ENCODE measurements around the gene STYXL1. TPM values are rescaled to one million over a fixed set of nuclear protein-coding genes. Genes with fewer than 3 reads are reported as not detected.
"Not testable (repeated sequence)": the region's sequence is repeated elsewhere in the genome, so short reads cannot be mapped to it uniquely, and the experiment has no call there.

Gene STYXL1
- total and polyA plus RNA-seq, 8 donors, result 13.3 to 47.6 (median 22.7) TPM

DNA sequence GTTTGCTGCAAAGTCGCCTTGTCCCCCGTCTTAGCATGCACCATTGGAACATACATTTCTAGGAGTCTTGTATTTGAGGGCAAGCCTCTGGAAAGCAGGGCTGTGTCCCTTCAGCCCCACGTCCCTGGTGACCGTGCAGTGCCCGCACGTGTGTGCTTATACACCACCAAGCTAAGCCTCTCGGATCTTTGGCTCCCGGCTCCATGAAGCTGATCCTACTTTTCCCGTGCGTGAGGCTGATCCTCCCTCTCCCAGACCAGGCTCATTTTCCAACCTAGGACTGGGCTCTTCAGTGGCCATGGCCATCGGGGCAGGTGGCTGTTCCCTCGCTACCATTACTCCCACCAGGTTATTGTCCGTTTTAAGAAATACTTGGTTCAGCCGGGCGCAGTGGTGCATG, 14.5 kb upstream of the STYXL1 start:
- TF ChIP-seq, protein P1, sequence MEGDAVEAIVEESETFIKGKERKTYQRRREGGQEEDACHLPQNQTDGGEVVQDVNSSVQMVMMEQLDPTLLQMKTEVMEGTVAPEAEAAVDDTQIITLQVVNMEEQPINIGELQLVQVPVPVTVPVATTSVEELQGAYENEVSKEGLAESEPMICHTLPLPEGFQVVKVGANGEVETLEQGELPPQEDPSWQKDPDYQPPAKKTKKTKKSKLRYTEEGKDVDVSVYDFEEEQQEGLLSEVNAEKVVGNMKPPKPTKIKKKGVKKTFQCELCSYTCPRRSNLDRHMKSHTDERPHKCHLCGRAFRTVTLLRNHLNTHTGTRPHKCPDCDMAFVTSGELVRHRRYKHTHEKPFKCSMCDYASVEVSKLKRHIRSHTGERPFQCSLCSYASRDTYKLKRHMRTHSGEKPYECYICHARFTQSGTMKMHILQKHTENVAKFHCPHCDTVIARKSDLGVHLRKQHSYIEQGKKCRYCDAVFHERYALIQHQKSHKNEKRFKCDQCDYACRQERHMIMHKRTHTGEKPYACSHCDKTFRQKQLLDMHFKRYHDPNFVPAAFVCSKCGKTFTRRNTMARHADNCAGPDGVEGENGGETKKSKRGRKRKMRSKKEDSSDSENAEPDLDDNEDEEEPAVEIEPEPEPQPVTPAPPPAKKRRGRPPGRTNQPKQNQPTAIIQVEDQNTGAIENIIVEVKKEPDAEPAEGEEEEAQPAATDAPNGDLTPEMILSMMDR (IDR thresholded peaks at IDR 0.05), result no peak
- no peak for FAIRE-seq
- DNase-seq, result no peak
- WGBS, 2 donors, result 93 to 94% methylated on average over 15 of the region's 15 CpGs
- no peaks in the 10 kb centered on the region for H3K9me3 ChIP-seq
- intact Hi-C loops (cut with DNase I), result no loop called here
- no peak overlapping the region for H3K4me3 ChIP-seq
- peaks cover 0 to 10% (median 2%) of the 10 kb centered on the region in 3 donors for H3K4me1 ChIP-seq
- no peaks in the 10 kb centered on the region for H3K27me3 ChIP-seq
- no peak for ATAC-seq
- no peak overlapping the region for H3K27ac ChIP-seq
- H3K36me3 ChIP-seq, result peaks cover 3 to 81% (median 54%) of the 10 kb centered on the region in 3 donors

DNA sequence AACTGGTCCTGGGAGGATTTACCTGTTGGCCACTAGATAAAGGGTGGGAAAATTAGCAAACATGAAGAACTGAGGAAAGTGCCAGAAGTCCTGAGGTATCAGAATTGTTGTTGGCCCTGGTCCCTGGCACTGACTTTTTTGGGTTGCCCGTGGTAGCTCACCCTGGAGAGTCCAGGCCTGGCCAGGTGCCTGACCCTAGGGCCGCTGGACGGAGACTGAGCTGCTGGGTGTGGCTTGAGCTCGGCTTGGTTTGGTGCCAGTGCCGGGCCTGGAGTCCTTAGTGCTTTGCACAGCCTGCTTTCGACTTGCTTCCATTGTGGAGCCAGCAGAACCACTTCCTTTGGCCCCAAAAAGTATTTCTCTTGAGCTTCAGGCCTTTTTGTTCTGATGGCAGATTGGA, 13.0 kb upstream of the STYXL1 start:
- peak in 3 of 6 donors; percentile 26 to 78 (median 59) for DNase-seq
- H3K4me1 ChIP-seq, result peaks cover 0 to 16% (median 14%) of the 10 kb centered on the region in 3 donors

DNA sequence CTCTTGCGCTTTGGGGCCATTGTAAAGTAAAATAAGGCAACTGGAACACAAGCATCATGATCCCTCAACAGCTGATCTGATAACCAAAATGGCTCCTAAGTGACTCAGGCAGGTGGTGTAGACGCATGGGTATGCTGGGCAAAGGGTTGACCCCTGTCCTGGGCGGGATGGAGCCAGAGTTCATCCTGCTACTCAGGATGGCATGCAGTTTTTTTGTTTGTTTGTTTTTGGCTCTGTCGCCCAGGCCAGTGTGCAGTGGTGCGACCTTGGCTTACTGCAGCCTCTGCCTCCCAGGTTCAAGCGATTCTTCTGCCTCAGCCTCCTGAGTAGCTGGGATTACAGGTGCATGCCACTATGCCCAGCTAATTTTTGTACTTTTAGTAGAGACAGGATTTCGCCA, 10.9 kb upstream of the STYXL1 start:
- 87 to 95% methylated on average over 7 of the region's 7 CpGs for WGBS, 2 donors
- Histone ChIP-seq H3K4me1 (peaks cover 0 to 22% (median 18%) of the 10 kb centered on the region in 3 donors), H3K27ac (peak overlapping the region in 1 of 4 donors; percentile 85), H3K36me3 (peaks cover 3 to 52% (median 28%) of the 10 kb centered on the region in 3 donors)
- DNase-seq; FAIRE-seq; ATAC-seq; H3K4me3 ChIP-seq; H3K9me3 ChIP-seq; intact Hi-C loops (cut with DNase I); H3K27me3 ChIP-seq: not testable (repeated sequence)

More for the DNA sequence above, 13.0 kb upstream of the STYXL1 start:
- Histone ChIP-seq H3K27me3 (no peaks in the 10 kb centered on the region), H3K36me3 (peaks cover 3 to 72% (median 47%) of the 10 kb centered on the region in 3 donors), H3K9me3 (no peaks in the 10 kb centered on the region), H3K27ac (no peak overlapping the region), H3K4me3 (no peak overlapping the region)
- ATAC-seq, result no peak
- TF ChIP-seq, protein P1 (IDR thresholded peaks at IDR 0.05), result no peak
- FAIRE-seq, result no peak
- intact Hi-C loops (cut with DNase I), result no loop called here
- WGBS, 2 donors, result 45 to 58% methylated on average over 6 of the region's 6 CpGs

DNA sequence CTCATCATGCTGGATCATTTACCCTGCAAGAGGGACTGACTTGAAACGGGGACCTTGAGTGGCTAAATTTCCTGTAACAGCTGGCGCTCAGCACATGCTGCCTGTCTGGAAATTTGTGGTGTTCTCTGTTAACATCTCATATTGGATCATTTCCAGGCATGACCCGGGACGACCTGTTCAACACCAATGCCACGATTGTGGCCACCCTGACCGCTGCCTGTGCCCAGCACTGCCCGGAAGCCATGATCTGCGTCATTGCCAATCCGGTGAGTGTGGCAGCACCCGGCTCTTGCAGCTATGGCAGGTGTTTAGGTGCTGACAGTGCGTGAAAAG, 10.0 kb upstream of the STYXL1 start:
- intact Hi-C loops (cut with DNase I), result no loop called here
- no peak overlapping the region for H3K4me3 ChIP-seq
- ATAC-seq (peak; percentile 68 to 81 (median 78)), FAIRE-seq (no peak), DNase-seq (peak; percentile 69 to 86 (median 76))
- 36 to 37% methylated on average over 11 of the region's 11 CpGs for WGBS, 2 donors
- no peaks in the 10 kb centered on the region for H3K9me3 ChIP-seq
- peaks cover 3 to 44% (median 24%) of the 10 kb centered on the region in 3 donors for H3K36me3 ChIP-seq
- peaks cover 0 to 22% (median 18%) of the 10 kb centered on the region in 3 donors for H3K4me1 ChIP-seq
- TF ChIP-seq, protein P1 (IDR thresholded peaks at IDR 0.05), result no peak
- peak overlapping the region; percentile 50 to 85 (median 70) for H3K27ac ChIP-seq
- no peaks in the 10 kb centered on the region for H3K27me3 ChIP-seq

DNA sequence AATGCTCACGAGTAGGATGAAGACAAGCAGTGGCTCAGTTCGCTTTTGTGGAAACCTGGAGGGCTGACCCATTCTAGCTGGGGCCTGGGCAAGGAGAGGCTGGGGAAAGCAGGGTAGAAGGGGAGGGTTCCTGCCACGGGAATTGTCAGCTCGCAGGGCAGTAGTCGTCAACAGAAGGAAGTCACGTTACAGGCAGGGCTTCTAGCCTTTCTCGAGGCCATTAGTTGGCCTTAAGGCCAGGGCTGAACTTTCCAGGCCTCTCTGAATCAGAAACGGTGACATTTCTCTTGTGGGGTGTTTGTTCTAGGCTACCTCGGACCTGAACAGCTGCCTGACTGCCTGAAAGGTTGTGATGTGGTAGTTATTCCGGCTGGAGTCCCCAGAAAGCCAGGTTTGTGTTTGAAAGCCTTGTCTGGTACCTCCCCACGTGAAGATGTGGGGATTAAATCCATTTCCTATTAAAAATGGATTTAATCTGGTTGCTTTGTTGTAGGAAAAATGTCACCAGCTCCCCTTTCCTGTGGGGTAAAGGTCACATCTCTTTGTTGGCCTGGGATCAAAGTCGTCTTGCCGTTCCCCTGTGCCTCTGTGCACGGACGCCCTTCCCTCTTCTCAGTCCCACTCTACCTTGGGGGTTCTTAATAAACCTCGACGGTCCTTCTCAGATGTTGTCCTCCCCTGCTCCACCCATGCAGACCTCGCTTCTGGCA, 9.5 kb upstream of the STYXL1 start:
- H3K36me3 ChIP-seq, result peaks cover 3 to 43% (median 24%) of the 10 kb centered on the region in 3 donors
- no peak overlapping the region for H3K4me3 ChIP-seq
- no peaks in the 10 kb centered on the region for H3K9me3 ChIP-seq
- 42% methylated on average over 18 of the region's 18 CpGs for WGBS, 2 donors
- H3K27ac ChIP-seq, result peak overlapping the region; percentile 50 to 85 (median 70)
- DNase-seq, result no peak
- H3K4me1 ChIP-seq, result peaks cover 0 to 22% (median 18%) of the 10 kb centered on the region in 3 donors
- intact Hi-C loops (cut with DNase I), result no loop called here
- FAIRE-seq, result no peak
- ATAC-seq, result peak; percentile 18 to 58 (median 50)
- no peaks in the 10 kb centered on the region for H3K27me3 ChIP-seq
- TF ChIP-seq, protein P1 (IDR thresholded peaks at IDR 0.05), result no peak
